Endothelial cell of umbilical vein (primary cell): ENCODE data around the gene RNF148. TPM values are rescaled to one million over a fixed set of nuclear protein-coding genes. Genes with fewer than 3 reads are reported as not detected.

Experiments used
- BruUV-seq: library from RNA; stranded (reverse); fragments of 400-500 nt; replicated peaks from 2 replicates; lab custom pipeline; 2021; lab: Mats Ljungman, UMichigan
- CTCF ChIA-PET: fragments of 300-600, 350-600 bp; sonication (Branson Sonifier 250); formaldehyde crosslinking; loops from one replicate; lab custom pipeline; 2021; ENCODE audit warnings: antibody characterized with exemption, inconsistent platforms; lab: Charles Lee
- POLR2A ChIA-PET: fragments of 300-600, 350-600 bp; sonication (Branson Sonifier 250); formaldehyde crosslinking; loops from one replicate; lab custom pipeline; 2021; ENCODE audit warnings: antibody characterized with exemption, inconsistent platforms; lab: Charles Lee
- DNase-seq: peaks from one replicate; pipeline ENCODE4 v3.0.0-alpha.2; 2011; ENCODE audit warnings: low read depth, low spot score
- FAIRE-seq: peaks from 2 replicates; lab custom pipeline; 2011; peaks lifted over from hg19 to GRCh38; lab: Jason Lieb, UNC
- H2AFZ ChIP-seq: 2 replicates; pipeline ENCODE4 v1.6.0; 2012; ENCODE audit warnings: low read depth, low read length, control low read depth, inconsistent platforms
- H3K27ac ChIP-seq: 2 replicates; pipeline ENCODE4 v1.5.1; 2011; ENCODE audit warnings: low read depth, mild to moderate bottlenecking, control low read depth, low read length, moderate library complexity; ENCODE audit not compliant: insufficient read depth
- H3K27me3 ChIP-seq, 2 experiments: 2 replicates each; pipeline versions ENCODE4 v1.6.0 to v1.6.1; 2011; ENCODE audit warnings: low read length in 2 of 2, mixed read lengths in 1 of 2; ENCODE audit not compliant: control insufficient read depth in 2 of 2, insufficient read depth in 2 of 2
- H3K36me3 ChIP-seq, 2 experiments: 2 replicates in 1 of 2; 3 replicates in 1 of 2; pipeline ENCODE4 v1.5.1; 2011; ENCODE audit warnings: low read length in 2 of 2, mild to moderate bottlenecking in 1 of 2, moderate library complexity in 1 of 2; ENCODE audit not compliant: control insufficient read depth in 2 of 2, insufficient read depth in 2 of 2; ENCODE audit errors: extremely low read depth in 1 of 2
- H3K4me1 ChIP-seq: 3 replicates; pipeline ENCODE4 v1.5.1; 2011; ENCODE audit warnings: mild to moderate bottlenecking, low read length; ENCODE audit not compliant: control insufficient read depth, insufficient read depth; ENCODE audit errors: extremely low read depth
- H3K4me2 ChIP-seq: 2 replicates; pipeline ENCODE4 v1.6.1; 2011; ENCODE audit warnings: low read length, control low read depth, mixed read lengths; ENCODE audit not compliant: insufficient read depth
- H3K4me3 ChIP-seq, 3 experiments: fragments of 200-600 bp in 1 of 3; sonication (generic), shearing (Covaris generic) in 1 of 3; replicated peaks in 1 of 3; 2 replicates each; pipeline ENCODE4 v1.5.1; 2011 to 2016; ENCODE audit warnings: control low read depth in 3 of 3, low read length in 3 of 3, mild to moderate bottlenecking in 2 of 3, inconsistent platforms in 1 of 3, low read depth in 1 of 3, moderate library complexity in 1 of 3; ENCODE audit not compliant: insufficient read depth in 1 of 3
- H3K79me2 ChIP-seq: 2 replicates; pipeline ENCODE4 v1.6.0; 2012; ENCODE audit warnings: low read length, inconsistent platforms; ENCODE audit not compliant: control insufficient read depth, insufficient read depth
- H3K9ac ChIP-seq: replicated peaks from 2 replicates; pipeline ENCODE3; 2011; ENCODE audit warnings: low read length, control low read depth; ENCODE audit not compliant: insufficient read depth; ENCODE audit errors: extremely low read depth
- H3K9me1 ChIP-seq: replicated peaks from 3 replicates; pipeline ENCODE4 v1.6.0; 2011; ENCODE audit warnings: mild to moderate bottlenecking, low read length; ENCODE audit not compliant: control insufficient read depth, insufficient read depth; ENCODE audit errors: extremely low read depth
- H3K9me3 ChIP-seq: replicated peaks from 2 replicates; pipeline ENCODE4 v1.5.1; 2012; ENCODE audit warnings: low read length, inconsistent platforms; ENCODE audit not compliant: control insufficient read depth, insufficient read depth
- H4K20me1 ChIP-seq: replicated peaks from 2 replicates; pipeline ENCODE3; 2011; ENCODE audit warnings: mild to moderate bottlenecking, low read length; ENCODE audit not compliant: control insufficient read depth, insufficient read depth; ENCODE audit errors: extremely low read depth
- CTCF ChIP-seq, 2 donors: IDR thresholded peaks; 1 replicate in 1 of 2; 2 replicates in 1 of 2; pipeline ENCODE4 v1.5.1; 2011; ENCODE audit warnings: low read length in 2 of 2, mild to moderate bottlenecking in 2 of 2, moderate library complexity in 2 of 2, control low read depth in 1 of 2, inconsistent platforms in 1 of 2, low read depth in 1 of 2; ENCODE audit not compliant: insufficient read depth in 1 of 2; ENCODE audit errors: extremely low read depth in 1 of 2
- EZH2 ChIP-seq: IDR thresholded peaks from 2 replicates; pipeline ENCODE4 v1.6.1; 2012; ENCODE audit warnings: borderline replicate concordance, low read depth, mild to moderate bottlenecking, moderate library complexity, low read length, inconsistent platforms; ENCODE audit not compliant: severe bottlenecking
- FOS ChIP-seq: IDR thresholded peaks from 2 replicates; pipeline ENCODE4 v1.6.1; 2011; ENCODE audit warnings: mild to moderate bottlenecking, low read length, moderate library complexity, borderline replicate concordance; ENCODE audit not compliant: insufficient read depth
- GATA2 ChIP-seq: IDR thresholded peaks from 2 replicates; pipeline ENCODE4 v1.7.0; 2011; ENCODE audit warnings: low read depth, mild to moderate bottlenecking, moderate library complexity, mixed read lengths, low read length; ENCODE audit not compliant: insufficient read length, insufficient read depth
- JUN ChIP-seq: IDR thresholded peaks from 2 replicates; pipeline ENCODE4 v1.6.1; 2011; ENCODE audit warnings: borderline replicate concordance, low read depth; ENCODE audit not compliant: insufficient read length, insufficient read depth
- MYC ChIP-seq: IDR thresholded peaks from one replicate; pipeline ENCODE4 v1.6.1; 2011; ENCODE audit warnings: mild to moderate bottlenecking, low read depth, low read length
- POLR2A ChIP-seq: IDR thresholded peaks from 2 replicates; pipeline ENCODE4 v1.6.1; 2012; ENCODE audit warnings: low read depth, mild to moderate bottlenecking, control low read depth, low read length
- POLR2AphosphoS5 ChIP-seq: IDR thresholded peaks from 2 replicates; pipeline ENCODE4 v1.6.1; 2012; ENCODE audit warnings: low read depth, mild to moderate bottlenecking, control low read depth, low read length, moderate library complexity; ENCODE audit not compliant: insufficient read depth
- dilution Hi-C: fragments of 300-500 bp; cut with MboI; formaldehyde crosslinking; loops from one replicate; pipeline ENCODE4 v1.15.0; 2019; ENCODE audit warnings: low sequenced_read_pairs; ENCODE audit not compliant: extremely low pct_ligation_motif_present
- intact Hi-C: fragments of 100-400 bp; cut with micrococcal nuclease; formaldehyde crosslinking; loops from one replicate; pipeline ENCODE4 v1.10.0; 2022
- polyA plus RNA-seq, 4 experiments: library from polyadenylated mRNA; depleted of rRNA in 3 of 4; stranded (reverse) in 3 of 4; unstranded in 1 of 4; fragments of >200 nt; gene quantifications; 2 replicates each; pipeline versions ENCODE4 v1.2.1 to v1.2.3, GENCODE V29; 2011 to 2012; ENCODE audit warnings: missing spikeins in 1 of 4
- total RNA-seq: library from RNA; stranded (reverse); gene quantifications from 2 replicates; pipeline ENCODE4 v1.2.3, GENCODE V29; 2021
- TF ChIP-seq, protein P1 (sequence below): IDR thresholded peaks from 2 replicates; pipeline ENCODE4 v1.6.1; 2011; ENCODE audit not compliant: insufficient read depth, insufficient read length

The RNF148 gene
- total and polyA plus RNA-seq, 2 donors (not counting 3 experiments of a cell fraction or from before 2014, with no cell fraction given) = 0.12 to 0.95 TPM

DNA sequence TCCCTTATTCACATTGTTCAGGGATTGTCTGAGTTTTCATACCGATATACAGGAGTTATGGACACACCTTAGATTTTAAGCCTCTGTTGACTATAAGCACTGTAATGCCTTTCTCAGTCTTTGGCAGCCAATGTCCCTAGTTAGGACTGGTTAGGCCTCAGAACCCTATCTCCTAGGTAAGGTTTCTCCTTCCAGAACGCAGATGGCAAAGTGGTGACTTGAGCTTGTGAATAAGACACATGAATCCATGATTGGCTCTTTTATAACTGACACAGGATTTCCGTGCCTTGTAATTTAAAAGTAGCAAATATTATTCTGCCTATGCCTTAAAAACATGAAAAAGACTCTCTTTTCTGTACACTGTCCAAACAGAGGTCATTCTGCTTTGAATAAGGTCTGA lies 12.5 kb upstream of the RNF148 start:
- Histone ChIP-seq H3K4me3 (no peak overlapping the region), H3K4me1 (no peaks in the 10 kb centered on the region), H3K36me3 (no peaks in the 10 kb centered on the region), H2AFZ (no peak overlapping the region), H3K9me3 (no peaks in the 10 kb centered on the region), H3K79me2 (no peaks in the 10 kb centered on the region), H4K20me1 (no peaks in the 10 kb centered on the region), H3K4me2 (no peak overlapping the region), H3K9ac (no peak overlapping the region), H3K27me3 (no peaks in the 10 kb centered on the region), H3K9me1 (no peaks in the 10 kb centered on the region), H3K27ac (no peak overlapping the region)
- ChIA-PET POLR2A (no interaction called here), CTCF (interaction anchor here (0.8 to 1.2 kb wide), 2 partner anchors 11 to 439 kb away, joined by 3 to 4 read pairs; no protein-coding TSS in a partner anchor)
- DNase-seq (no peak), FAIRE-seq (no peak)
- dilution Hi-C loops (no loop called here), intact Hi-C loops (no loop called here)
- TF ChIP-seq, protein P1, sequence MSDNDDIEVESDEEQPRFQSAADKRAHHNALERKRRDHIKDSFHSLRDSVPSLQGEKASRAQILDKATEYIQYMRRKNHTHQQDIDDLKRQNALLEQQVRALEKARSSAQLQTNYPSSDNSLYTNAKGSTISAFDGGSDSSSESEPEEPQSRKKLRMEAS = no peak
- TF ChIP-seq EZH2 (no peak), CTCF (IDR thresholded peaks at IDR 0.05; ENCODE audit: extremely low read depth in 1 of 2, insufficient read depth in 1 of 2, low read depth in 1 of 2, low read length in 2 of 2) (no peak), FOS (no peak)
- no TSS peak for BruUV-seq

DNA sequence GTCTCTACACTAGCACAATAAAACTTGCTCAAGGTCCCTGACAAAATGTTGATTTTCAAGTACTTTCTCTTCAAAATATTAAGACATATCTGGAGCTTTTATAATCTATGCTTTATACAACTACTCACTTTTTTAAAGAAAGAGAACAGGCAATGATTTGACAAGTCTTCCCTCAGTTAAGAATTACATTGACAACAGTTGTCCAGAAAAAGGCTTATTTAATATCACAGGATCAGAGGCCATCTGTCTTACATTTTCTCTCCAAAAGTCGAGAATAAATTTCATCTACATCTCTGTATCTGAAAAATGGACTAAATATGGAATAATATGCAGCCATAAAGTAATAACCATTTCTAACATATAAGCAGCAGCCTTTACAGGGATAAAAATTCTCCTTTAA lies 8.2 kb upstream of the RNF148 start:
- H3K36me3 ChIP-seq = no peaks in the 10 kb centered on the region
- no peaks in the 10 kb centered on the region for H4K20me1 ChIP-seq
- no peak overlapping the region for H2AFZ ChIP-seq
- dilution Hi-C loops (no loop called here), intact Hi-C loops (no loop called here)
- POLR2A ChIA-PET = no interaction called here
- no peak overlapping the region for H3K4me2 ChIP-seq
- no peaks in the 10 kb centered on the region for H3K9me1 ChIP-seq
- BruUV-seq = no TSS peak
- H3K4me3 ChIP-seq = no peak overlapping the region
- no peaks in the 10 kb centered on the region for H3K27me3 ChIP-seq
- no peak overlapping the region for H3K27ac ChIP-seq
- TF ChIP-seq FOS (no peak), MYC (no peak), JUN (no peak), POLR2A (no peak), CTCF (IDR thresholded peaks at IDR 0.05; ENCODE audit: extremely low read depth in 1 of 2, insufficient read depth in 1 of 2, low read depth in 1 of 2, low read length in 2 of 2) (no peak), POLR2AphosphoS5 (no peak), GATA2 (no peak), EZH2 (no peak)
- TF ChIP-seq, protein P1 = no peak
- no peak overlapping the region for H3K9ac ChIP-seq
- DNase-seq = no peak
- no peaks in the 10 kb centered on the region for H3K9me3 ChIP-seq
- no peak for FAIRE-seq
- H3K4me1 ChIP-seq = no peaks in the 10 kb centered on the region
- H3K79me2 ChIP-seq = no peaks in the 10 kb centered on the region
- CTCF ChIA-PET = no interaction called here
